Activated T-cell treated with anti-CD3 and anti-CD28 coated beads, Interleukin-2, amount 50 U/mL, for 48 hours (primary cell): ENCODE measurements around the gene CNTN4.
"Not testable (repeated sequence)": the region's sequence is repeated elsewhere in the genome, so short reads cannot be mapped to it uniquely, and the experiment has no call there.

ENCODE experiments used
- DNase-seq, 2 experiments: peaks; one replicate each; pipeline ENCODE4 v3.0.0-alpha.2; 2020

The CNTN4 gene

DNA sequence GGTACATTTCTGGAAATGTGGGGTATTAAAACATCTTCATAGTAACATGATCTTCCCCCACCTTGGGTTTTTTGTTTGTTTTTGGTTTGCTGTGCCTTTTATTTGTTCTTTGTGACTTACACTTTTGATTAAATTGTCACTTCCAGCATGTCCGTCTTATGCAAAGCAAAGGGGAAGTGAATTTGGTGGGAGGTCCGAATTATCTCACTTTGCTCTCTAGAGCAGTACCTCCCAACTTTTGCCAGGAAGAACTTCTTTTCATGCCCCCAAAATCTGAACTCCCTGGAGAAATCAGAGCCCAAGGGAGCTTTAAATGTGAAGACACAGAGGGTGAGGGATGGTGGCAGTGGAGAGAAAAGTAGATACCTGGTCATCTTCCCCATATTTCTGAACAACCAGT, 838.4 kb downstream of the CNTN4 start:
- DNase-seq = no peak

DNA sequence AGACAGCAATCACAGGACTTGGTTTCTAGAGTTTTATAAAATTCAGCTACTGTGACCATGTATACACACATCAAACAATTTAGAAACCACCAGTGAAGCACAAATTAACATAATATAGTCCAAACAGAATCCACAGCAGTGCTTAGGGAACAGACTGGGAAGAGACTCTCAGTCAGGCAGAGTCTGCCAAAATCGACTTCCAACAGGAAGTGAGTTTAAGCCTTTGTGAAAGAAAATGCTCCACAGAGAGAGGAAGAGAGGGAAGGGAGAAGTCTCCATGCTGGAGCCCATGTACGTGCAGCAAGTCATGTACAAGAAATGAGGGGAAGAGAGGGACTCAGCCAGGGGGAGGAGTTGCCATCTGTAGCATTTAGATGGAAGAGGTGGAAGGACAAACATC, 838.9 kb downstream of the CNTN4 start:
- no peak for DNase-seq

DNA sequence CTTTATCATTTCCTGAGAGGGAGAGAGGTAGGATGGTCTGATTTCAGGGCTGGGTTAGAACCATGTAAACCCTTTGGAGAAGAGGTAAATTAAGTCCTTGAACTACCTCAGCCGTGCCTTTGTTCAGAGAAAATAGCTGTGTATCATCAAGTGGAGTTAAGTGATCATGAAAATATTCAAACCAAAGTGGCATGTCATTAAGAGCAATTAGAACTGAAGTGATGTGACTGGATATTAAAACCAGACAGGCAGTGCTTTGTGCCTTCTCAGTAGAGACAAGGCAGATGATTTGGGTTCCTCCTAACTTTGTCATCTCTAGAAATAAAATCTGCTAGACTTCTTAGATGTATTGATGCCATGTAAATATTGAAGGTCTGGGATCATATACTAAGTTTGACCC, 840.0 kb downstream of the CNTN4 start:
- DNase-seq = no peak

DNA sequence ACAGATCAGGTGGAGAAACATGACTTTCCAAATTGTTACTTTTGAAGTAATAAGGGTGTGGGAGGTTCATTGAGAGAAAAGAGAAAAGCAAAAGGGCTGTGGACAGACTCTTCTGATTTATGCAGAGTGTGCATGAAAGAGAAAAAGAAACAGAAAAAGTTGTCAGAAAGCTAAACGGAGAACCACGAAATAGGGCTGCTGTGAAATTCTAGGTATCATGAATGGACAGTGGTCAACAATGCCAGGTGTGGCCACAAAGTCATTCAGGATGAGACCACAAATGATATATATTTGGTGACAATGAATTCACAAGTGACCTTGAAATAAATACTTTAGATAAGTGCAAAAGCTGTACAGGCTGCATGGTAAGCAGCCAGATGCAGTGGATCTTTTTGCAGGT, 841.4 kb downstream of the CNTN4 start:
- DNase-seq = no peak

DNA sequence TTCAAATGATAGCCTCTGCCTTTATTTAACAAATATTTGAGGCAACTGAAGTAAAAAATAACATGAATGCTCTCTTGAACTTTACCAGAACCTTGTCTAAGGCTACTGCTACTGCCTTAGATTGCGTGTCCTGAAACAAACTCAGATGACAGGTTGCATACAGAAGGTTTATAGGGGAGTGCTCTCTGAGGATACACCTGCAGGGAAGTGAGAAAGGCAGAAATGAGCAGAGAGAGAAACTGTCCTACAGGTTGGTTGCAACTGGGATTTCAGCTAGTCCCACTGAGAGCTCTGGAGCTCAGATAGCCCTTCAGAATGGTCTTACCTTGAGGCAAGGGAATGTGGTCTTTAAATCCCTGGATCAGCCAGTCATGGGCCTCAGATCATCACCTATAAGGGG, 846.0 kb downstream of the CNTN4 start:
- no peak for DNase-seq

DNA sequence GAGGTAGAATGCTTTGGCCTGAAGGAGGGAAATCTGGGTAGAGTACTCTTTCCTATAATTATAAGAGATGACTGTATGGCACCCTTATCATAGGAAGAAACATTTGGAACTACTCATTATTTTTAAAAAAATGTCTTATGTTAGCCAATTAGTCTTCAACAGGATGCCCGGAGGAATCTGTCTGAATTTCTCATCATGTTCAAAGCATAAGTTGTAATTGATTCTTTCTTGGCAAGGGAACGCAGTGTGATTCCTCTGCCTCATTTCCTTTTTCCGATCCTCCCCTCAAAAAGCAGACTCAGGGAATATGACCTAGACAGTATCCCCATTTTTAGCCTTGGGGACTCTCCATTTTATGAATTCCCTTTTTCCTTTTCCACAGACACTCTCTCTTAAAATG, 846.5 kb downstream of the CNTN4 start:
- DNase-seq = no peak

DNA sequence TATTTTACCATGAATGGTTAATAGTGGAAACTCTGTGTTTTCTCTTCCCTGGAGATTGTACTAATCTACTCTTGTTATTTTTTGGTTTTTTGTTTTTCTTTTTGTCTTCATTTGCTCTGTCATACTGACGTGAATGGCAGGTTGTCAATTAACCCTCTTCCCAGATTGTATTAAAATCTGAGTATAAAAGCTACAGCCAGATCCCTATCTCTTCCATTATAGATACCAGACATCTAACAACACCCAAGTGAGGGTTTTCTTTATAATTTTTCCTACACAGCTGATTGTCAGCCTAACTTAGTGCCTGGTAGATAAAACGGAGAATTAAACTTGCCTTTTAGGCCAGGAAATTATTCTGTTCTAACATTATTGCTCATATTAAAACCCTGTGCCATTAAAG, 848.9 kb downstream of the CNTN4 start:
- no peak for DNase-seq

DNA sequence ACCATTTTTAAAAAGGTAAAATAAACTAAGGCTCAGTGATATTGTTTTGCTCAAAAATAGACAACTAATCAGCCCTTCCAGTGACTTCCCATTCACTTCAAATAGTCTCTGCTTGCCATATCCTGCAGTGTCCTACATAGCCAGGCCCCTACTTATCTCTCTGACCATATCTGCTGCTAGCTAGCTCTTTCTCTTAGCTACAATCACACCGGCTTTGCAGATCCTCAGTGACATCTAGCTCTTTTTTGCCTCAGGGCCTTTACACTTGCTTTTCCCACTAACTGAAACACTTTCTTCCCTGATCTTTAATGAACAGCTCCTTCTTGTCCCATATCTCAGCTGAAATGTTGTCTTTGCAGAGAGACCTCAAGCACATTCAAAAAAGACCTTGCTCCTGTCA, 850.2 kb downstream of the CNTN4 start:
- no peak for DNase-seq

DNA sequence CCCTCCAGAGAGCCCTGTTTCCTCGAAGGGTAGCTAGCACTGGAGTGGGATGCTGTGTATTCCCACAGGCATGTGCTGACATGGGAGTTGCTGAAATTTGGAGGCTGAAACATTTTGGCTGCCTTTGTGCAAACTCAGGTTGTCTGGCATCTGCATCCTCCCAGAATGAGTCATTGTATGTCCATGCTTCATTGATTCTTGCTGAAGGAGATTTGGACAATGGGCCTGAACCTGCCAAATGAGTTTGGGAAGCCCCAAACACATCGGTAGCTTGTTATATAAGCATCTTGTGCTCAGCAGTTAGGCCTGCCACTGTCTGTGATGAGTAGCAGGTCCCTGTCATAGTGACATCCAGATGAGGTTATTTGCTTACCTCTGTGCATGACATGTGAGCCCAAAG, 851.5 kb downstream of the CNTN4 start:
- DNase-seq = no peak

DNA sequence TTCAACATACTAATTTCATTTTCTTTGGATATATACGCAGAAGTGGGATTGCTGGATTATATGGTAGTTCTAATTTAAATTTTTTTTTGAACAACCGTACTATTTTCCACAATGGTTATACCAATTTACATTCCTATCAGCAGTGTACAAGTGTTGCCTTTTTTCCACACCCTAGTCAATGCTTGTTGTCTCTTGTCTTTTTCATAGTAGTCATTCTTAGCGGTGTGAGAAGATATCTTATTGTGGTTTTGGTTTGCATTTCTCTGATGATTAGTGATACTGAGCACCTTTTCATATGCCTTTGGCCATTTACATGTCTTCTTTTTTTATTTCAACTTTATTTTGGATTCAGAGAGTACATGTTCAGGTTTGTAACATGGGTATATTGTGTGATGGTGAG, 858.4 kb downstream of the CNTN4 start:
- no peak for DNase-seq

DNA sequence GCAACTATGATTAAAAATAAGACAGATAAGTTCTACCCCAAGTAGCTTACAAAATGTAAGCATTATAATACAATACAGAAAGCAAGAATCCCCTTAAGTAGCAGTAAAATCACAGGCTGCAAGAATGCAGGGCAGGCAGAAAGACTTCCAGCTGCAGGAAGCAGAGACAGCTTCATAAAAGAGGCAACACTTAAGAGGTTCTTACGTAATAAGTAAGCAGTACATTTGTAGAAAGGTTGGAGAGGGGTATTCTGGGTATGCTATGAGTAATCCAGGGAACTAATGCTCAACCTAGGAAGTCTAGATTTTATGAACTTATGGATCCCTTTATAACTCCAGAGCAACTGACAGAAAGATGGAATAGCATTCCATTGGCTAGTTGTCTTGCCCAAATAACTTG, 859.9 kb downstream of the CNTN4 start:
- no peak for DNase-seq

DNA sequence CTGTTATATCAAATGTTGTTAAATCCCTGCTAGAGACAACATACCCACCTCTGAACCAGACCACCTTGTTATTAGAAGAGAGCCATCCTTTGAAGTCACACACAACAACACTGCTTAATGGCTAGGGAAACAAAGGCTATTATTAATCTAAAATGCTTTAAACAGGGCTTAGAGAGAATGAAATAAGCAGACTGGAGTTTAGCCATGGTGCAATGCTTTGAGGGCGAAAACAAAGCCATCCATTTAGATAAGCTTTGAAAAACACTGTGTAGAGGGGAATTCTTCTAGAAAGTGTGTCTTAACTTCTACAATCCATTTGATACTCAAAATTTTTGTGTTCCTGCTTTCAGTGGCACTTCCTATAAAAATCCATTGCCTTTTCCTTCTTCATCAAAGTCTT, 862.9 kb downstream of the CNTN4 start:
- DNase-seq = no peak

DNA sequence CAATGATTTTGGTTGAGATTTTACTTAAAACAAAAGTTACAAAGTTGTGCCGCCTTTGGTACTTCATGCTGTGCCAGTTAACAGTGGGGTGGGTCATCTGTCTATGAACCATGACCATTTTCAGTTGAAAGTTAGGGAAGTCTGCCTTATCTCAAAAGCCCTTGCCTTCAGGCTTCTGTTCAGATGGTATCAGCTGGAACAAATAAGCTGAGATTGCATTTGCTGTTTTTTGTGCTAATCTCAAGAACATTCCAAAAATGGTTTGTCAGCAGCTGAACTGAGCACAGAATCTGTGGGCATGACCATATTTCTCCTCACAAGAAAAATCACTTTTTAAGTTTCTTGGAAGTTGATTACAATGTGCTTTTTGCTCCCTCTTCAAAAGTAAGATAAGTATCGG, 869.2 kb downstream of the CNTN4 start:
- no peak for DNase-seq

DNA sequence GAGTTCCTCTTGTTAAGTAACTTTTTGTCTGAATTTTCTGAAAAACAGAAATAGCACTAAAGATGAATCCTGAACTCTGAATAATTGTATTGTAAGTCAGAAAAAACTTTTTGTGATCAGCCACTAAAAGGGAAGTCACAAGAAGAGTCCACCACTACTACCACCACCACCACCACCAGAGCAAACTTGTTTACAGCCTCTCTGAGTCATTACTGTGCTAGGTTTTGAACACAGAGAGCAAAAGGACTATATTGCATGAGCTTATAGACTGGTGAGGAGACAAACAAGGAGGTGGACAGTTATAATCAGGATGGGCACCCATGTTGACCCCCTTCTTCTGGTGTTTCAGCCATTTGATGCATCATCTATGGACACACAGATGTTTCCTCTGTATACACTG, 869.8 kb downstream of the CNTN4 start:
- DNase-seq = no peak

DNA sequence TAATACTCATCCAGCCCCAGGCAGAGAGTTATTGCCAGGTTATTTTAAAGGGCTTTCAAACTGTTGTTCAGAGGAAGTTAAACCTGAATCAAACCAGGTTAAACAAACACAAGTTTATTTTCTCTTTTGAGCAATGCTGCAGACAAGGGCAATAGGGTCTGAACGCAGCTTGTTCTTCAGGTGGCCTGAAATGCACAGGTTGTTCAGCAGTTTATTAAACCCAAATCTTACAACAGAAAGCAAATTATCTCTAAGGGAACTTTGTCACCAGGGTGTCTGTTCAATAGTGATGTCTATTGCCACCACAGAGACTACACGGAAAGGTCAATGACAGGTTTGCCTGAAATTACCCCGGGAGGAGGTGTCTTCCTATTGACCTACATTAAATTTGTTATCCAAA, 877.5 kb downstream of the CNTN4 start:
- DNase-seq = no peak

DNA sequence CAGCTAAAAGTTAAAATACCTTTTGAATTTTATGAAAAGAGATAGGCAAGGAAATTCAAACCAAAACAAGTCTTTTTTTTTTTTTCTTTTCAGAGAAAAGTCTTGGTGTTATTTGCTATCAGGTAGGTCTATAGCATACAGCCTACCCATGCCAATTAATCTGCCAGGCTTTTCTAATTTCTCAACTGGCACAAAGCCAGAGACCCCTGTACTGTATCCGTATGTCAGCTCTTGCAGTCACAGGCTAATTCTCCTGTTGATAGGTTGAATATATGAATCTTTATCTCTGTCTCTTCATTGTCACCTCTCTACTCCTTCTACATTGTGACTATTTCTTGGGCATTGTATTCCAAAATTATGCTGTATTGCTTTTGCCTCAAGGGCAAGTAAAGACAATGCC, 878.1 kb downstream of the CNTN4 start:
- no peak for DNase-seq

DNA sequence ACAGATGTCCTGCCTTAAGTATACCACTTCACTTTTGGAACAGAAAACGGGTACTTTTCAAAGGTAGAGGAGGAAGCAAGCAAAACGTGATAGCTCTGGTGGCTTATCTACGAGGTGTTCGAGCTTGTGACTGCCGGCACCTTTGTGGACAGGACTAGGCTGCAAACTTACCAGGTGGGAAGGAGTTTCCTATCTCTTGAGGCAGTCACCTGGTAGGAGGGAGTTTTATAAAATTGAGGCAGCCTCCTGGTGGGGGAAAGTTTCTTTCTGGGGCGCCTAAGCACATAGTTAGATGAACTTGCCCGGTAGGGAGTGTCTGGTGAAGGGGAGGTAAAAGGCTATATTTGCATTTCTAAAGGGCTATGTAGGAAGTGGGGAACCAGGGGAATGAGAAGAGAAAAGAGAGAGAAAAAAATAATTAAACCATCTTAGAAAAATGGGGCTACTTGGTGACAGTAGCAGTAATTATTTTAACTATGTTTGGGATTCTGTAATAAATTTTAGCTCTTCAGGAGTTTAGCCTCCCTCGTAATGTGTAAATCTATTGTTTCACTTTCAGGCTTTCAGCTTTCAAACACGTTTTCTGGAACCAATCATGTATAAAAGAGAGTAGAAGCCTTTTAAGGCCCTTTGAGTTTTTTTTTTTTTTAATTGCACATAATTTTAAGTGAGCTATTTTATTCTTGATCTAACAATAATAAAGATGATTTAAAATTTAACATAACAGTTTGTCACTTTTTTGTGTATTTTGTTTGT, 880.5 kb downstream of the CNTN4 start:
- DNase-seq = no peak

DNA sequence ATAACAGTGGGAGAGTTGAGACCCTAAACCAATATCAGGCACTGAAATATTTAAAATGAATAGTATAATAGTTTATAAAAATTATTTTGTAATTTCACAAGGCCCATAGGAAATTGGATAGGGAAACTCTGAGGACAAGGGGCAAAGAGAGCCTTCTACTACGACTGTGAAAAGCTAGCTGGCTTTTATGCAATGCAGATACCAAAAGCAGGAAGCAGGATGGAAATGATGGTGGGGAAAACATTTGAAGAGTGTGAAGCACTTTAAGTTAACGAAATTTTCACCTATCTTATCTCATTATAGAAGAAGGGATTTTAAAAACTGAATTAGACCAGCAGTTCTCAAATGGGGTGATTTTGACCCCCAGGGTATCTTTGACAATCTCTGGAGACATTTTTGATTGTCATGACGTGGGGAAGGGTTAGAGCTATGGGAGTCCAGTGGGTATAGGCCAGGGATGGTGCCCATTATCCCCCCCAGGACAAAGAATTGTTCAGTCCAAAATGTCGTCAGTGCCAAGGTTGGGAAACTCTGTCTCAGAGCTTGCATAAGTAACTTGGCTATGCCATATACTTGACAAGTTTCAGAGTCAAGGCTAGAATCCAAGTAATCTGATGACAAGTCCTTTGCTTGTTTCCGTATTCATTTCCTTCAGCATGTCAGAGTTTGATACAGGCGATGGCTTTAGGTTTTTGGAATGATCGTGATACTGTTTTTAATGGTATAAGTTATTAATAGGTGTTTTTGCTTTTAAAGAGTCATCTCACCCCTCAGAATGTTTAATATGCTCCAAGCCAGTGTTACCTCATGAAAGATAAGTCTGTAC, 885.6 kb downstream of the CNTN4 start:
- DNase-seq = no peak

DNA sequence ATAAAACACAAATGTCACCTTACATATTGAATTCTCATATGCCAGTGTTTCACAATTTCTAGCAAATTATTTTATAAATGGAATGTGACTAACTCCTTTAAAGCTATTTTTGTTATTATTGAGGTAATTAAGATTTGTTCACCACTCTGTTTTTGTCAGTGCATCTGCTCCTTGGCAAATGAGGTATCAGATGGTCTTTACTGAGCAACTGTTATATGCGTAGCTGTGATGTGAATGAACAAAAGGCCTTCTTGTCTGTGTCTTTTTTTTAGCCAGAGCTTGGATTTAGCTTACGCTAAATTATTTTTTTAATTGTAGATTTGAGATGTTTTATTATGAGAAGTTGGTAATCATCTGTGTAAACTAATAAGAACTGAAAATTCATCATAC, 886.2 kb downstream of the CNTN4 start:
- no peak for DNase-seq

DNA sequence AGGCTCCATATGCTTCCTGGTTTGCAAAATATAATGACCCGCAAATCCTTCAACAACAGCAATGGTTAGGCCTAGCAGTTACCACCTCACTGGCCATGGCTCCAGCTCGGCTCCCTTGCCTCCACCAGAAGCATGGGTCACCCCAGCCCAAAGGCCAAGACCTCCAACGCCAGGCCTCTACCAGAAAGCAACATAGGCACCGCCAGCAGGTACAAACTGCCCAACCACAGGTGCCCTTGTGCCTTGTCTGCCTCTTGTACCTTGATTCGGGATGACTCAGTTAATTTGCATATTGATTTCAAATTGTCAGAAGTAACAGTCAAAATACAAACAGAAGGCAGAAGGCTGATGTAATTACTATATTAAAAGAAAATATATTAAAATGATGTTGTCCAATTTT, 886.8 kb downstream of the CNTN4 start:
- DNase-seq = no peak

DNA sequence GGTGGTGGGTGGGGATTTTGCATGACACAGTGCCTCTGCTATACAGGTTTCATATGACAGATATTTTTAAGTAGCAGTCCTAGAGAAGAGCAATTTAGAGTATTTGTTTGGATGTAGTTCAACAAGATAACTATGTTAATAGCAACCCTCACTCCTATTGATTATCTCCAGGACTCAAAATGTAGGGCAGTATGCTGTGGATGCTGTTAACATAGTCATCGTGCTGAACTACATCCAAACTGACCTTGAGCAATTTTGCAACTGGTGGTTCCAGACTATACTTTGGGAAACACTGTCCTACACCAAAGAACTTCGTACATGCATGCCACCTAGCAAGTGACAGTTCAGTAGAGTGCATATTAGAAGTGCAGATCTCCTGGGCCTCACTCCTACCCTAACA, 893.9 kb downstream of the CNTN4 start:
- no peak for DNase-seq

DNA sequence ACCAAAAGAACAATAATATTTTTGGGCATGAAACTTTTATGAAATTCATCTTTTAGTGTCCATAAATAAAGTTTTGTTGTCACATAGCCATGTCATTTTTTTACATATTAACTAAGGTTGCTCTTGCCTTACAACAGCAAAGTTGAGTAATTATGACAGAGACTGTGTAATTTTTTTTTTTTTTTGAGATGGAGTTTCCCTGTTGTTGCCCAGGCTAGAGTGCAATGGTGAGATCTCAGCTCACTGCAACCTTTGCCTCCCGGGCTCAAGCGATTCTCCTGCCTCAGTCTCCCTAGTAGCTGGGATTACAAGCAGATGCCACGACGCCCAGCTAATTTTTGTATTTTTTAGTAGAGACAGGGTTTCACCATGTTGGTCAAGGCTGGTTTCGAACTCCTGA, 894.5 kb downstream of the CNTN4 start:
- DNase-seq = not testable (repeated sequence)

DNA sequence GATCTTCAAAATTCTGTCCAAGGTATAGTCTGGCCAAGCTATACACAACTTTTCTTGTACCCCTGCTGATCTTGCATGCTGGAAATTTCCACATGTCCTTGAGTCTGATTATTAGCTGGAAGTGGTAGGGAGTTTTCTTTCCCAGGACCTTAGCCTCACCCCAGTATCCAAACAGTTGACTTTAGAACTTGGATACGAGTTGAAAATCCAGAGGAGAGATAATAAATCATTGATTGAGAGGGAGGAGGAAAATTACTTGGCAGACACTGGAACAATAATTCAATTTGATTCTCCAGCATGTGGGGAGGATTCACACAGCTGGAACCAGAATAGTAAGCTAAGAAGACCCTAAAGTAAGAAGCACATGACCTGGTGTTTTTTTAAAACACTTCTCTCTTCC, 895.1 kb downstream of the CNTN4 start:
- DNase-seq = no peak

DNA sequence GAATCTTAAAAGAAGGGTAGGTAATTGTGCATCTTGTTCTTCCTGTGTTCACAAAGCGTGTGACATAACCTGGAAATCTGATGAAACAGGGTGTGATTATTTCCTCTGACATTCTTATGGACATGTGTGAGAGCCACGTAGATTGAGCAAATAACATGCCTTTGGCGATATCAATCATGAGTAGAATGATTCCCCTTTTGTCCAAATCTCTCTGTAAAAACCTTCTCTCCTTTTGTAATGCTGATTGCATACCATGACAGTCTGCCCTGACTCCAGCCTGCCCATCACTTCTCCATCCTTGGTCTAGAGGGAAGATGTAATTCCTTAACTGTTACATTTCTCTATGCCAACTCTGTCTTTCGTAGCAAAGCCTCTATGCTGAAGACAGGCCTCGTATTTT, 896.5 kb downstream of the CNTN4 start:
- DNase-seq = no peak
